ENCODE results near the gene SCRN2. TPM values are rescaled to one million over a fixed set of nuclear protein-coding genes. Genes with fewer than 3 reads are reported as not detected.

SCRN2 gene
- total and polyA plus RNA-seq, 2 donors (not counting 3 experiments of a cell fraction or from before 2014, with no cell fraction given): 31.7 to 48.9 TPM

DNA sequence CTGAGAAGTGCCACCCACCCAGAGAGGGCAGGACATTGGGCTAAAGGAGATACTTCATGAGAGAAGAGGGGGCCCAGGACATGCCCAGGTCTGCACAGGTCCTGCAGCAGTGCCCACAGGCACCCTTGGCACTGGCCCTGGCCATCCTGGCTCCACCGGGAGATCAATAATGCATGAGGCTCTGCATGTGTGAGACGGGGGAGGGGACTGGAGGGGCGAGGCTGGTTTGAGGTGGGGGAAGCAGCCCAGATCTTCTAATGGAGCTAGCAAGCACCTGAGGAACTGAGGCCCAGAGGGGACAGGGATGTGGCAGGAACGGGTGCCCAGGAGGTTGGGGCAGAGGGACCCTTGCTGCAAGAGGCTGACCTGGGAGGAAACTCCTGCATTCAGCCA, 20.0 kb downstream of the SCRN2 start:
- TF ChIP-seq JUN (IDR thresholded peaks at IDR 0.05; ENCODE audit: borderline replicate concordance, insufficient read depth, insufficient read length, low read depth): no peak
- TF ChIP-seq FOS (IDR thresholded peaks at IDR 0.05; ENCODE audit: borderline replicate concordance, insufficient read depth, low read length): no peak
- TF ChIP-seq MYC (IDR thresholded peaks at IDR 0.05; ENCODE audit: low read depth, low read length): no peak
- no peak for TF ChIP-seq EZH2 (IDR thresholded peaks at IDR 0.05; ENCODE audit: borderline replicate concordance, low read depth, low read length, severe bottlenecking)
- no peak for TF ChIP-seq GATA2 (IDR thresholded peaks at IDR 0.05; ENCODE audit: insufficient read depth, insufficient read length, low read depth, low read length)
- no peak for TF ChIP-seq POLR2AphosphoS5 (IDR thresholded peaks at IDR 0.05; ENCODE audit: insufficient read depth, low read depth, low read length)
- TF ChIP-seq, protein P1, sequence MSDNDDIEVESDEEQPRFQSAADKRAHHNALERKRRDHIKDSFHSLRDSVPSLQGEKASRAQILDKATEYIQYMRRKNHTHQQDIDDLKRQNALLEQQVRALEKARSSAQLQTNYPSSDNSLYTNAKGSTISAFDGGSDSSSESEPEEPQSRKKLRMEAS (IDR thresholded peaks at IDR 0.05; ENCODE audit: insufficient read depth, insufficient read length): no peak
- no peak for TF ChIP-seq POLR2A (IDR thresholded peaks at IDR 0.05; ENCODE audit: low read depth, low read length)
- TF ChIP-seq, protein P2, sequence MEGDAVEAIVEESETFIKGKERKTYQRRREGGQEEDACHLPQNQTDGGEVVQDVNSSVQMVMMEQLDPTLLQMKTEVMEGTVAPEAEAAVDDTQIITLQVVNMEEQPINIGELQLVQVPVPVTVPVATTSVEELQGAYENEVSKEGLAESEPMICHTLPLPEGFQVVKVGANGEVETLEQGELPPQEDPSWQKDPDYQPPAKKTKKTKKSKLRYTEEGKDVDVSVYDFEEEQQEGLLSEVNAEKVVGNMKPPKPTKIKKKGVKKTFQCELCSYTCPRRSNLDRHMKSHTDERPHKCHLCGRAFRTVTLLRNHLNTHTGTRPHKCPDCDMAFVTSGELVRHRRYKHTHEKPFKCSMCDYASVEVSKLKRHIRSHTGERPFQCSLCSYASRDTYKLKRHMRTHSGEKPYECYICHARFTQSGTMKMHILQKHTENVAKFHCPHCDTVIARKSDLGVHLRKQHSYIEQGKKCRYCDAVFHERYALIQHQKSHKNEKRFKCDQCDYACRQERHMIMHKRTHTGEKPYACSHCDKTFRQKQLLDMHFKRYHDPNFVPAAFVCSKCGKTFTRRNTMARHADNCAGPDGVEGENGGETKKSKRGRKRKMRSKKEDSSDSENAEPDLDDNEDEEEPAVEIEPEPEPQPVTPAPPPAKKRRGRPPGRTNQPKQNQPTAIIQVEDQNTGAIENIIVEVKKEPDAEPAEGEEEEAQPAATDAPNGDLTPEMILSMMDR (IDR thresholded peaks at IDR 0.05; ENCODE audit: extremely low read depth in 1 of 2, insufficient read depth in 1 of 2, low read depth in 1 of 2, low read length in 2 of 2): no peak
- Histone ChIP-seq H3K9ac (replicated peaks; ENCODE audit: extremely low read depth, insufficient read depth, low read length) (peak overlapping the region; percentile 48), H3K4me1 (ENCODE audit: control insufficient read depth, extremely low read depth, insufficient read depth, low read length) (peaks cover 17% of the 10 kb centered on the region), H3K9me1 (replicated peaks; ENCODE audit: control insufficient read depth, extremely low read depth, insufficient read depth, low read length) (no peaks in the 10 kb centered on the region), H2AFZ (ENCODE audit: low read depth, low read length) (peak overlapping the region; percentile 5), H3K4me2 (ENCODE audit: insufficient read depth, low read length) (peak overlapping the region; percentile 60), H3K79me2 (ENCODE audit: control insufficient read depth, insufficient read depth, low read length) (peaks cover 9% of the 10 kb centered on the region), H3K4me3 (replicated peaks in 1 of 3; ENCODE audit: insufficient read depth in 1 of 3, low read depth in 1 of 3, low read length in 3 of 3) (peak overlapping the region; percentile 40 to 72 (median 47)), H3K36me3 (ENCODE audit: control insufficient read depth in 2 of 2, extremely low read depth in 1 of 2, insufficient read depth in 2 of 2, low read length in 2 of 2) (peaks cover 3 to 29% of the 10 kb centered on the region in 2 experiments), H3K9me3 (replicated peaks; ENCODE audit: control insufficient read depth, insufficient read depth, low read length) (no peaks in the 10 kb centered on the region), H3K27ac (ENCODE audit: insufficient read depth, low read depth, low read length) (peak overlapping the region; percentile 48), H4K20me1 (replicated peaks; ENCODE audit: control insufficient read depth, extremely low read depth, insufficient read depth, low read length) (no peaks in the 10 kb centered on the region), H3K27me3 (ENCODE audit: control insufficient read depth in 2 of 2, insufficient read depth in 2 of 2, low read length in 2 of 2) (no peaks in the 10 kb centered on the region)
- ChIA-PET POLR2A (interaction anchor here (0.6 to 1.6 kb wide), 2 partner anchors 10 to 754 kb away, joined by 5 to 8 read pairs; partner anchors contain the start of genes LRRC46 and MRPL10), CTCF (interaction anchor here (0.6 to 2.1 kb wide), 5 partner anchors 10 to 69 kb away, joined by 3 to 22 read pairs (median 4); partner anchors contain the start of genes LRRC46, MRPL10 and SP6)
- intact Hi-C loops (cut with micrococcal nuclease) (loop anchor here (1.0 kb wide), 2 partner anchors 10 to 45 kb away; partner anchors contain the start of genes LRRC46 and MRPL10), dilution Hi-C loops (cut with MboI; ENCODE audit: extremely low pct_ligation_motif_present, low sequenced_read_pairs) (no loop called here)
- TSS peak; percentile 51 for BruUV-seq (replicated peaks)
- DNase-seq (ENCODE audit: low read depth, low spot score): no peak
- FAIRE-seq: no peak

Measured in endothelial cell of umbilical vein (primary cell).